Gastroesophageal sphincter (tissue), 4 donors: ENCODE results near the gene AXL. TPM values are rescaled to one million over a fixed set of nuclear protein-coding genes. Genes with fewer than 3 reads are reported as not detected.
A peak's percentile ranks its signal among the peaks of the same experiment; 100 is the strongest.

Source experiments
- ATAC-seq: fragments of 150-250 bp; one replicate; pipeline ENCODE4 v1.9.1; 2016; ENCODE audit warnings: mild to moderate bottlenecking, moderate library complexity
- H3K27ac ChIP-seq, 4 donors: fragments of 200-600 bp; sonication (generic) in 3 of 4; 1 replicate in 3 of 4; 2 replicates in 1 of 4; pipeline ENCODE4 v1.5.1; 2016 to 2019
- H3K27me3 ChIP-seq: fragments of 200-600 bp; sonication (generic); one replicate; pipeline ENCODE4 v1.5.1; 2019
- H3K36me3 ChIP-seq, 2 donors: fragments of 200-600 bp; sonication (generic); one replicate each; pipeline ENCODE4 v1.5.1; 2019; ENCODE audit warnings: control low read depth in 1 of 2
- H3K4me1 ChIP-seq, 3 donors: fragments of 200-600 bp; sonication (generic); 1 replicate in 2 of 3; 2 replicates in 1 of 3; pipeline ENCODE4 v1.5.1; 2016 to 2019; ENCODE audit warnings: control low read depth in 2 of 3
- H3K4me3 ChIP-seq, 2 donors: fragments of 200-600 bp; sonication (generic); one replicate each; pipeline ENCODE4 v1.5.1; 2019; ENCODE audit warnings: mild to moderate bottlenecking in 1 of 2, moderate library complexity in 1 of 2
- H3K9me3 ChIP-seq, 3 donors: fragments of 200-600 bp; sonication (generic); one replicate each; pipeline ENCODE4 v1.5.1; 2017 to 2019; ENCODE audit warnings: control low read depth in 2 of 3
- EP300 ChIP-seq: sonication (generic); formaldehyde crosslinking; IDR thresholded peaks from one replicate; pipeline ENCODE4 v1.6.1; 2017; ENCODE audit warnings: antibody characterized with exemption, mild to moderate bottlenecking
- POLR2A ChIP-seq, 2 donors: fragments of 450-650 bp; IDR thresholded peaks; one replicate each; pipeline ENCODE4 v1.6.1; 2017; ENCODE audit warnings: antibody characterized with exemption in 2 of 2, mild to moderate bottlenecking in 2 of 2, moderate library complexity in 1 of 2
- POLR2AphosphoS5 ChIP-seq: sonication (generic); formaldehyde crosslinking; IDR thresholded peaks from one replicate; pipeline ENCODE4 v1.6.1; 2017; ENCODE audit warnings: antibody characterized with exemption
- WGBS, 2 donors: methylation state at CpG; one replicate each; pipeline ENCODE4 v1.1.5; 2018; ENCODE audit warnings: low coverage in 1 of 2; 5-methylcytosine and 5-hydroxymethylcytosine counted together
- small RNA-seq, 4 donors: library from RNA; depleted of rRNA; stranded (forward); fragments of <200 nt; gene quantifications; one replicate each; pipeline ENCODE3, GENCODE V24; 2016
- total RNA-seq, 4 donors: library from RNA; depleted of rRNA; stranded (reverse); fragments of >200 nt; gene quantifications; one replicate each; pipeline ENCODE4 v1.1.0, GENCODE V29; 2016
- TF ChIP-seq, protein P1 (sequence below), 4 experiments: fragments of 200-600 bp in 2 of 4; fragments of 450-650 bp in 2 of 4; sonication (generic) in 1 of 4; IDR thresholded peaks; one replicate each; pipeline ENCODE4 v1.5.1; 2017 to 2019; ENCODE audit warnings: antibody characterized with exemption in 4 of 4, mild to moderate bottlenecking in 2 of 4, moderate library complexity in 2 of 4

Gene AXL
- total RNA-seq, 4 donors from 2014 or later: 129 to 232 (median 166) TPM

- 0% methylated on average over 9 to 19 of the region's 47 CpGs for WGBS, 2 donors
- peak; percentile 85 for ATAC-seq
- Histone ChIP-seq H3K4me3 (peak within 1 kb of the TSS; percentile 76 to 82), H3K27ac (peak within 1 kb of the TSS; percentile 80 to 97 (median 92)), H3K27me3 (no peaks in the 10 kb centered on the region), H3K4me1 (peaks cover 2 to 63% (median 25%) of the 10 kb centered on the region in 3 donors), H3K36me3 (peaks cover 0 to 64% of the 10 kb centered on the region in 2 donors), H3K9me3 (no peaks in the 10 kb centered on the region)
- TF ChIP-seq POLR2A (IDR thresholded peaks at IDR 0.05) (peak; percentile 56 to 58), EP300 (no peak), POLR2AphosphoS5 (peak; percentile 72)
- TF ChIP-seq, protein P1, sequence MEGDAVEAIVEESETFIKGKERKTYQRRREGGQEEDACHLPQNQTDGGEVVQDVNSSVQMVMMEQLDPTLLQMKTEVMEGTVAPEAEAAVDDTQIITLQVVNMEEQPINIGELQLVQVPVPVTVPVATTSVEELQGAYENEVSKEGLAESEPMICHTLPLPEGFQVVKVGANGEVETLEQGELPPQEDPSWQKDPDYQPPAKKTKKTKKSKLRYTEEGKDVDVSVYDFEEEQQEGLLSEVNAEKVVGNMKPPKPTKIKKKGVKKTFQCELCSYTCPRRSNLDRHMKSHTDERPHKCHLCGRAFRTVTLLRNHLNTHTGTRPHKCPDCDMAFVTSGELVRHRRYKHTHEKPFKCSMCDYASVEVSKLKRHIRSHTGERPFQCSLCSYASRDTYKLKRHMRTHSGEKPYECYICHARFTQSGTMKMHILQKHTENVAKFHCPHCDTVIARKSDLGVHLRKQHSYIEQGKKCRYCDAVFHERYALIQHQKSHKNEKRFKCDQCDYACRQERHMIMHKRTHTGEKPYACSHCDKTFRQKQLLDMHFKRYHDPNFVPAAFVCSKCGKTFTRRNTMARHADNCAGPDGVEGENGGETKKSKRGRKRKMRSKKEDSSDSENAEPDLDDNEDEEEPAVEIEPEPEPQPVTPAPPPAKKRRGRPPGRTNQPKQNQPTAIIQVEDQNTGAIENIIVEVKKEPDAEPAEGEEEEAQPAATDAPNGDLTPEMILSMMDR (IDR thresholded peaks at IDR 0.05): peak in 1 of 4 experiments; percentile 15
Measured at GRCh38 chr19:41310033-41310831, 91.2 kb downstream of the AXL start, which contains the start of gene CCDC97. TSS of gene CCDC97 (plus strand) at chr19:41310172. CDS start at chr19:41310311, 139 bp downstream.

- ATAC-seq: no peak
- peaks cover 2 to 63% (median 25%) of the 10 kb centered on the region in 3 donors for H3K4me1 ChIP-seq
- peak overlapping the region; percentile 76 to 82 for H3K4me3 ChIP-seq
- no peak for TF ChIP-seq POLR2AphosphoS5
- TF ChIP-seq, protein P1 (IDR thresholded peaks at IDR 0.05): no peak
- peaks cover 0 to 64% of the 10 kb centered on the region in 2 donors for H3K36me3 ChIP-seq
- 44 to 49% methylated on average over 5 of the region's 5 CpGs for WGBS, 2 donors
- peak overlapping the region; percentile 80 to 97 (median 92) for H3K27ac ChIP-seq
- no peaks in the 10 kb centered on the region for H3K9me3 ChIP-seq
- no peaks in the 10 kb centered on the region for H3K27me3 ChIP-seq
Measured at GRCh38 chr19:41311072-41311471, 92.0 kb downstream of the AXL start.

Small RNA genes within 50 kb of the gene (small RNA-seq; reads per million reads assigned to genes)
- 0 reads per million in 4 donors for gene RN7SL34P

Other genes with a start within 250 kb of the AXL start
- gene CYP2B6, start 227.9 kb upstream of the AXL start, total RNA-seq: not detected
- gene CYP2A13, start 130.8 kb upstream of the AXL start, total RNA-seq: not detected
- not detected for gene CYP2F1, start 104.8 kb upstream of the AXL start, total RNA-seq
- 1 to 10 TPM in 3 of 4 donors, not detected in 1; 1.1 to 2.1 (median 1.2) TPM for gene CYP2S1, start 26.0 kb upstream of the AXL start, total RNA-seq
- gene HNRNPUL1, start 45.1 kb downstream of the AXL start, total RNA-seq: 100 to 1,000 TPM; 142 to 204 (median 160) TPM
- 10 to 100 TPM; 11.6 to 18.9 (median 15.9) TPM for gene CCDC97, start 90.9 kb downstream of the AXL start, total RNA-seq
- 10 to 100 TPM; 12.9 to 39.3 (median 22.1) TPM for gene TGFB1, start 134.7 kb downstream of the AXL start, total RNA-seq
- 10 to 100 TPM in 1 of 4 donors, 1 to 10 TPM in 3; 5.2 to 10.1 (median 6.7) TPM for gene B9D2, start 144.9 kb downstream of the AXL start, total RNA-seq
- 10 to 100 TPM in 2 of 4 donors, 1 to 10 TPM in 2; 7.9 to 17.5 (median 13.3) TPM for gene TMEM91, start 157.3 kb downstream of the AXL start, total RNA-seq
- 10 to 100 TPM; 11.4 to 16.0 (median 14.2) TPM for gene EXOSC5, start 178.1 kb downstream of the AXL start, total RNA-seq
- 10 to 100 TPM; 35.0 to 47.9 (median 38.3) TPM for gene BCKDHA, start 178.6 kb downstream of the AXL start, total RNA-seq
- 1 to 10 TPM; 1.9 to 6.1 (median 2.7) TPM for gene B3GNT8, start 208.2 kb downstream of the AXL start, total RNA-seq
- gene DMAC2, start 220.7 kb downstream of the AXL start, total RNA-seq: 10 to 100 TPM; 37.6 to 67.0 (median 51.4) TPM
- gene ERICH4, start 223.9 kb downstream of the AXL start, total RNA-seq: not detected